Neural cell (in vitro differentiated cells): Measurements from ENCODE around the gene CUBN.

Experiments
- CTCF ChIP-seq: fragments of 450-650 bp; IDR thresholded peaks from 2 replicates; pipeline ENCODE4 v1.5.1; 2014; ENCODE audit warnings: antibody characterized with exemption, mild to moderate bottlenecking, moderate library complexity; ENCODE audit not compliant: poor library complexity, severe bottlenecking
- EP300 ChIP-seq: fragments of 450-650 bp; conservative IDR thresholded peaks from 2 replicates; pipeline ENCODE4 v1.6.1; 2014; ENCODE audit warnings: antibody characterized with exemption, mild to moderate bottlenecking, moderate library complexity; ENCODE audit not compliant: poor library complexity, severe bottlenecking
- MXI1 ChIP-seq: fragments of 450-650 bp; conservative IDR thresholded peaks from 2 replicates; pipeline ENCODE4 v1.6.1; 2014; ENCODE audit warnings: antibody characterized with exemption, mild to moderate bottlenecking; ENCODE audit not compliant: poor library complexity, severe bottlenecking
- POLR2AphosphoS5 ChIP-seq: IDR thresholded peaks from 2 replicates; pipeline ENCODE4 v1.6.1; 2012
- RAD21 ChIP-seq: fragments of 450-650 bp; conservative IDR thresholded peaks from 2 replicates; pipeline ENCODE4 v1.6.1; 2014; ENCODE audit warnings: antibody characterized with exemption, mild to moderate bottlenecking, moderate library complexity
- REST ChIP-seq: IDR thresholded peaks from 2 replicates; pipeline ENCODE4 v1.6.1; 2012; ENCODE audit warnings: borderline replicate concordance
- SMC3 ChIP-seq: fragments of 450-650 bp; conservative IDR thresholded peaks from 2 replicates; pipeline ENCODE4 v1.6.1; 2014; ENCODE audit warnings: antibody characterized with exemption, mild to moderate bottlenecking, moderate library complexity; ENCODE audit not compliant: poor library complexity

- no peak for TF ChIP-seq REST
- TF ChIP-seq CTCF: no peak
- TF ChIP-seq POLR2AphosphoS5: no peak
- no peak for TF ChIP-seq SMC3
- TF ChIP-seq MXI1: no peak
- TF ChIP-seq EP300: no peak
- TF ChIP-seq RAD21: no peak
Measured at GRCh38 chr10:17022896-17023295, 106.7 kb downstream of the CUBN start.
